Measurements from ENCODE around the gene LRPAP1.
"Not testable (repeated sequence)": the region's sequence is repeated elsewhere in the genome, so short reads cannot be mapped to it uniquely, and the experiment has no call there.

Gene LRPAP1, protein sequence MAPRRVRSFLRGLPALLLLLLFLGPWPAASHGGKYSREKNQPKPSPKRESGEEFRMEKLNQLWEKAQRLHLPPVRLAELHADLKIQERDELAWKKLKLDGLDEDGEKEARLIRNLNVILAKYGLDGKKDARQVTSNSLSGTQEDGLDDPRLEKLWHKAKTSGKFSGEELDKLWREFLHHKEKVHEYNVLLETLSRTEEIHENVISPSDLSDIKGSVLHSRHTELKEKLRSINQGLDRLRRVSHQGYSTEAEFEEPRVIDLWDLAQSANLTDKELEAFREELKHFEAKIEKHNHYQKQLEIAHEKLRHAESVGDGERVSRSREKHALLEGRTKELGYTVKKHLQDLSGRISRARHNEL

DNA sequence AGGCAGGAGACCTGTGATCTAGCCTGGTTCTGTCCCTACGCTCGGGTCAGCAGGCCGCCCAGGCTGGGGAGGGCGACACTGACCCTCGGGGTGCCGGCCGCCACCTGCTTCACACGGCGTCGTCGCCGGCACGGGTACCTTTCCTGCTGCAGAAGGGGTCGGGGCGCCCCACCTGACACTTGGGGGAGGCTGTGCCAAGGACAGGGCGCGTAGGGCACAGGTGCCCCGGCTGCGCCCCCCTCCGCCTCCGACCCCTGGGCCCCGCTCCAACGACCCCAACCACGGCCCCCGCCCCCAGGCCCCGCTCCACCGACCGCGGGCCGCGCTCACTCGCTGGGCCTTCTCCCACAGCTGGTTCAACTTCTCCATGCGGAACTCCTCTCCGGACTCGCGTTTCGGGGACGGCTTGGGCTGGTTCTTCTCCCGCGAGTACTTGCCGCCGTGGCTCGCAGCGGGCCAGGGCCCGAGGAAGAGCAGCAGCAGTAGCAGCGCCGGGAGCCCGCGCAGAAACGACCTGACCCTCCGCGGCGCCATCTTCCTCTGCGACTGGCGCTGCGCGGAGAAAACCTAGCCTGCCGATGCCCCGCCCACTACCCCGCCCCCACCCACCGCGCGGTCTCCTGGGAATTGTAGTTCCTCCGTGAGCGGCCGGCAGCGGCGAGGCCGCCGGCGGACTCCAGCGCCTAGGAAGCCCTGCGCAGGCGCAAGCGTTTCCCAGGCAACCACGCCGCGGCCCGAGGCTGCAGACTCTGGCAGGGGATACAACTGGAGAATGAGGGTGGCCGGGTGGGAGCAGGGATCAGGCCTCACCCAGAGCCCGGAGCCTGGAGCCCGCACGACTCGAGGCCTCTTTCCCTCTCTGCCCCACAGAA is at the start of gene LRPAP1:
Gene LRPAP1 (minus strand): TSS at position 544 of the 872 bp plus-strand sequence. CDS start 10 bp downstream, at position 534.
- TF ChIP-seq, protein P1, sequence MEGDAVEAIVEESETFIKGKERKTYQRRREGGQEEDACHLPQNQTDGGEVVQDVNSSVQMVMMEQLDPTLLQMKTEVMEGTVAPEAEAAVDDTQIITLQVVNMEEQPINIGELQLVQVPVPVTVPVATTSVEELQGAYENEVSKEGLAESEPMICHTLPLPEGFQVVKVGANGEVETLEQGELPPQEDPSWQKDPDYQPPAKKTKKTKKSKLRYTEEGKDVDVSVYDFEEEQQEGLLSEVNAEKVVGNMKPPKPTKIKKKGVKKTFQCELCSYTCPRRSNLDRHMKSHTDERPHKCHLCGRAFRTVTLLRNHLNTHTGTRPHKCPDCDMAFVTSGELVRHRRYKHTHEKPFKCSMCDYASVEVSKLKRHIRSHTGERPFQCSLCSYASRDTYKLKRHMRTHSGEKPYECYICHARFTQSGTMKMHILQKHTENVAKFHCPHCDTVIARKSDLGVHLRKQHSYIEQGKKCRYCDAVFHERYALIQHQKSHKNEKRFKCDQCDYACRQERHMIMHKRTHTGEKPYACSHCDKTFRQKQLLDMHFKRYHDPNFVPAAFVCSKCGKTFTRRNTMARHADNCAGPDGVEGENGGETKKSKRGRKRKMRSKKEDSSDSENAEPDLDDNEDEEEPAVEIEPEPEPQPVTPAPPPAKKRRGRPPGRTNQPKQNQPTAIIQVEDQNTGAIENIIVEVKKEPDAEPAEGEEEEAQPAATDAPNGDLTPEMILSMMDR (IDR thresholded peaks at IDR 0.05; ENCODE audit: insufficient read depth, low read depth, low read length, missing control alignments), result no peak
- peak; percentile 93 for DNase-seq (ENCODE audit: low read depth)
- H3K4me3 ChIP-seq (ENCODE audit: low read depth, low read length), result peak within 1 kb of the TSS; percentile 67

DNA sequence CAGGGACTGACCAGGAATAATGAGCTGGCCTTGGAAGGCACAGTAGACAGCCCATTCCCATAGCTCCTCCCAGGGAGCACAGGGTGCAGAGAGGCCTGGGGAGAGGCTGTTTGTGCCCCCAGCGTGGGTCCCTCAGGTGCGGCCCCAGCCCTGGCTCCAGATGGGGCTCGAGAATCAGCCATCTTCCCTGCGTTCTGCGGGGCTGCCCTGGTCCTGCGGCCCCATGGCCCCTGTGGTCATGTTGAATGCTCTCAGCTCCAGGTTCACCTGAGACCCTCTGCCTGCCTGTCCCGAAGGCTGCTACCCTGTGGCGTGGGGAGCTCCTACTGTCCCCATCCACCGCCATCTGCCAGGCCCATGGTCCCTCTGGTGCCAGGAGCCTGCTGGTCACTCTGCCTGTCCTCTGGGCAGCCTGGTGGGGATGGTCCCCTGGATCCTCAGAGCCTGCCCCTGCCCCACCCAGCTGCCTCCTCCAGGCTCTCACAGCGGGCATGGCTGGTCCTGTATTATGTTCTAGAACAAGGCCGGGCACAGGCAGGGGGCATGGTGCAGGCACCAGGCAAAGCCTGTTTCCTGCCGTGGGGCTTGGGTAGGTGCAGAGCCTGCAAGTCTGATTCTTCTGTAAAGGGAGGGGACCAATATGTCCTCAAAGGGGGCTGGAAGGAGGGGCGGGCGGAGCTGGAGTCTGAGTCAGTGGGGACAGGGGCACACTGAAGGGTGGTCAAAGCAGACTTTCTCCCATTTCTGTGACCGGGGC is 49.3 kb upstream of the LRPAP1 start:
- DNase-seq (ENCODE audit: low read depth); H3K4me3 ChIP-seq (ENCODE audit: low read depth, low read length): not testable (repeated sequence)

- H3K4me3 ChIP-seq (ENCODE audit: low read depth, low read length); DNase-seq (ENCODE audit: low read depth): not testable (repeated sequence)
Measured at GRCh38 chr4:3580859-3581258, 48.6 kb upstream of the LRPAP1 start.

- not testable (repeated sequence) for DNase-seq (ENCODE audit: low read depth)
Measured at GRCh38 chr4:3578527-3579144, 46.4 kb upstream of the LRPAP1 start.

GRCh38 chr4:3578052-3578451 is 45.8 kb upstream of the LRPAP1 start:
- H3K4me3 ChIP-seq (ENCODE audit: low read depth, low read length); DNase-seq (ENCODE audit: low read depth): not testable (repeated sequence)

More at GRCh38 chr4:3578527-3579144, 46.4 kb upstream of the LRPAP1 start:
- not testable (repeated sequence) for H3K4me3 ChIP-seq (ENCODE audit: low read depth, low read length)

GRCh38 chr4:3577208-3577892 is 45.1 kb upstream of the LRPAP1 start:
- DNase-seq (ENCODE audit: low read depth); H3K4me3 ChIP-seq (ENCODE audit: low read depth, low read length): not testable (repeated sequence)

GRCh38 chr4:3576533-3577207 is 44.4 kb upstream of the LRPAP1 start:
- not testable (repeated sequence) for H3K4me3 ChIP-seq (ENCODE audit: low read depth, low read length); DNase-seq (ENCODE audit: low read depth)

GRCh38 chr4:3575426-3576369 is 43.5 kb upstream of the LRPAP1 start:
- not testable (repeated sequence) for DNase-seq (ENCODE audit: low read depth); H3K4me3 ChIP-seq (ENCODE audit: low read depth, low read length)

- H3K4me3 ChIP-seq (ENCODE audit: low read depth, low read length); DNase-seq (ENCODE audit: low read depth): not testable (repeated sequence)
Measured at GRCh38 chr4:3574865-3575264, 42.6 kb upstream of the LRPAP1 start.

- not testable (repeated sequence) for H3K4me3 ChIP-seq (ENCODE audit: low read depth, low read length)
Measured at GRCh38 chr4:3574346-3574745, 42.1 kb upstream of the LRPAP1 start.

More at GRCh38 chr4:3574346-3574745, 42.1 kb upstream of the LRPAP1 start:
- DNase-seq (ENCODE audit: low read depth), result not testable (repeated sequence)
